Measurements from ENCODE around the gene SCN1B.
"Not testable (repeated sequence)": the region's sequence is repeated elsewhere in the genome, so short reads cannot be mapped to it uniquely, and the experiment has no call there.

The SCN1B gene

GRCh38 chr19:35037716-35038622 lies 7.7 kb downstream of the SCN1B start:
- no peak for DNase-seq (ENCODE audit: low read depth in 3 of 3)

GRCh38 chr19:35038623-35039512 lies 8.6 kb downstream of the SCN1B start:
- no peak for DNase-seq (ENCODE audit: low read depth in 3 of 3)

GRCh38 chr19:35039881-35040825 lies 9.9 kb downstream of the SCN1B start:
- DNase-seq (ENCODE audit: low read depth in 3 of 3) = no peak

GRCh38 chr19:35040826-35041547 lies 10.7 kb downstream of the SCN1B start:
- no peak for DNase-seq (ENCODE audit: low read depth in 3 of 3)

DNA sequence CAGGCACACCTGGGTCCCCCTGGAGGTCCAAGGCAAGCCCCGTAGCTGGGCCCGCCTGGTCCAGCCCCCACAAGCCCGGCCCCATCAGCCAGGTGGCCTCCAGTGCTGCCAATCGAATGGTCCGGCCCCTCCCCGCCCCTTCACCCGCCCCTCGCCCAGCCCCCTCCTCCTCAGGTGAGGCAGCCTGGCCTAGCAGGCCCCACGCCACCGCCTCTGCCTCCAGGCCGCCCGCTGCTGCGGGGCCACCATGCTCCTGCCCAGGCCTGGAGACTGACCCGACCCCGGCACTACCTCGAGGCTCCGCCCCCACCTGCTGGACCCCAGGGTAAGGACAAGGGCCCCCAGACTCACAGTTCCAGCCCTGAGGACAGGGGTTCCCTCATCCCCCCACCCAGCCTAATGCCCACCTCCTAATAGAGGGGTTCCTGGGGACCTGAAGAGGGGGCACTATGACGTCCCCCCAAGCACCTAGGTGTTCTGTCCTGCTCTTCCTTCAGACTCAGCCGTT lies 11.3 kb downstream of the SCN1B start, which contains the start of gene HPN:
Gene HPN, plus strand, starts transcription at position 174 of the 508 bp plus-strand sequence. CDS start 786 bp downstream, outside the sequence.
- no peak for DNase-seq (ENCODE audit: low read depth in 3 of 3)

DNA sequence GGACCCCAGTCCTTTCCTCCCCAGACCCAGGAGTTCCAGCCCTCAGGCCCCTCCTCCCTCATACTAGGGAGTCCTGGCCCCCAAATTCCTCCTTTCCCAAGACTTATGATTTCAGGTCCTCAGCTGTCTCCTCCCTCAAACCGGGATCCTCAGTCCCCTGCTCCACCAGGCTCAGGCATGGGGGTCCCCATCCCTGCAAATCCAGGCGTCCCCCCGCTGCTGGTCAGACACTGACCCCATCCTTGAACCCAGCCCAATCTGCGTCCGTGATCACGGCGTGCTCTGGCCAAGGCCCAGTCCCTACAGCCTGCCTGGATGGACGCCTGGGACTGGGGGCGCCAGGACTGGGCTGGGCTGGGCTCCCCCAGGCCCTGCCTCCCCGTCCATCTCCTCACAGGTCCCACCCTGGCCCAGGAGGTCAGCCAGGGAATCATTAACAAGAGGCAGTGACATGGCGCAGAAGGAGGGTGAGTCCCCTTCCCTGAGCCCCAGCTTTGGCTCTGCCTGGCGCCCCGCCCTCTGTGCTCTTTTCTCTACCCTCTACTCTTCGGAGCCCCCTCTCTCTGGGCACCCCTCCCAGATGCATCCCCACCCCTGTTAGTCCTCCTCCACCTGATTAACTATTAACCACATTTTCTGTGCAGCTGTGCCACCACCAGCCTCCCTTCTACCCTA lies 11.9 kb downstream of the SCN1B start:
- DNase-seq (ENCODE audit: low read depth in 3 of 3) = no peak

- DNase-seq (ENCODE audit: low read depth in 3 of 3) = no peak
Observed at GRCh38 chr19:35042954-35043604, 12.8 kb downstream of the SCN1B start.

DNA sequence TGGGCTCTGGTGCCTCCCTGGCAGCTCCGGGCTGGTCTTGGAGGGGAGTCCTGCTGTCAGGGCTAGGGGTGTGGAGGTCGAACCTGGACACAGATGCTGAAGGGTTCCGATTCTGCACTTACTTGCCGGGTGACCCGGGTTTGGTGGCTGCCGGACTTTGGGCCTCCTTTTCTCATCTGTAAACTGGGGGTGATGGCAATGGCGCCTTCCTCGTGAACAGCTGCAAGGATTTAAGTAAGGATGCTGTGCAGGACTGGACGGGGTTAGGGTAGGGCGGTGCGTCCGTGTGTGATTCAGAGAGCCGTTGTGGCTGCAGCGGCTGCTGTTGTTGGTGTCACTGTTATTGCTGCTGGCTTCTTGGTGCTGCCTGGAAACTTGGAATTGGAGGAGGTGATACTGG lies 13.6 kb downstream of the SCN1B start:
- DNase-seq (ENCODE audit: low read depth in 3 of 3) = no peak

DNA sequence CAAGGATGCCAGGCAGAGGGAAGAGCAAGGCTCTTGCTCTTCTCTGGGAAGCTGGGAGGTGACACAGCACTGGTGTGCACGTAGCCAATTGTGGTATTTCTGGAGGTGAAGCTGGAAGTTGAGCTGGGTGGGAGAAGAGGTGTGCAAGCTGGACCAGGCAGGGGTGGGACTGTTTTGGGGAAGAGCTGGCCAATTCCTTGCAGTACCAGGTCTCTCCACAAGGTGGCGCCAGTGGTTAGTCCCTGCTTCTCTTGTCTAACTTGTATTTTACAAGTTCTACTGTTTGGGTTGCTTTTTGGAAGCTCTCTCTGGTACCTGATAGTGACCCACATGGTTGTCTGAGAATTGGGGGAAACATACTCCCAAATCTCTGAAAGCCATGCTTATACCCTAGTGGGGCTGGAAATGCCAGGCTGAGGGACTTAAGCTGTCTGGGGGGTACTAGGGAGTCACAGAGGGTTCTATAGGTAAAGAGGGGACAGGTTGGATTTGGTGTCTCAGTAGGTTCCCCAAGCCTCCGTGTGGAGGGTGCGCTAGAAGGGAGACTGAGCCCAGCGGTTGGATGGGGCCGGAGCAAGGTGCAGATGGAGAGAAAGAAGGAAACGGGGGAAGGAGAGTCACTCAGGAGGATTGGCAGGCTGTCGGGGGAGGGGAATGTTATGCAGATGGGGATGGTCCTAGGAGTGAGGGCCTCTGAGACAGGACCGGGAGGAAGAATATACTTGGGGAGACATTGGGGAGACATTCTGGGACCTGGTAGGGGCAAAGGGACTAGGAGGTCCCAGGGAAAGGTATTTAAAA lies 14.2 kb downstream of the SCN1B start:
- DNase-seq (ENCODE audit: low read depth in 3 of 3) = peak; percentile 30 to 55 (median 48)

- DNase-seq (ENCODE audit: low read depth in 3 of 3) = peak in 1 of 3 donors; percentile 31
Observed at GRCh38 chr19:35045667-35046300, 15.5 kb downstream of the SCN1B start.

DNA sequence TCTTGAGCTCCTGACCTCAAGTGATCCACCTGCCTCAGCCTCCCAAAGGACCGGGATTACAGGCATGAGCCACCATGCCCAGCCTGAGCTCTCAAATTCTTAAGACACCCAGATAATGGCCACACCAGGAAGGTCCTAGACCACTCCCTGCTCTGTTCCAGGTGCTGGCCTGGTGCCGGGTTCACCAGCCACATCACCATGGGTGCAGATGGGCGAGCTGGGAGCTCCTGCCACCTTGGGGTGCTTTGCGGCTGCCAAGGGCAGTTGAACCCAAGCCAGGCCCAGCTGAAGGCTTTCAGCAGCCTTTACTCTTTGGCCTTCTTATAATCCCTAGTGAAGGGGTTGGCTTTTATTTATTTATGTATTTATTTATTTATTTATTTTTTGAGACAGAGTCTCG lies 16.2 kb downstream of the SCN1B start:
- DNase-seq (ENCODE audit: low read depth in 3 of 3) = no peak

GRCh38 chr19:35048911-35049411 lies 18.7 kb downstream of the SCN1B start:
- no peak for DNase-seq (ENCODE audit: low read depth in 3 of 3)

- DNase-seq (ENCODE audit: low read depth in 3 of 3) = no peak
Observed at GRCh38 chr19:35049456-35049855, 19.2 kb downstream of the SCN1B start.

DNA sequence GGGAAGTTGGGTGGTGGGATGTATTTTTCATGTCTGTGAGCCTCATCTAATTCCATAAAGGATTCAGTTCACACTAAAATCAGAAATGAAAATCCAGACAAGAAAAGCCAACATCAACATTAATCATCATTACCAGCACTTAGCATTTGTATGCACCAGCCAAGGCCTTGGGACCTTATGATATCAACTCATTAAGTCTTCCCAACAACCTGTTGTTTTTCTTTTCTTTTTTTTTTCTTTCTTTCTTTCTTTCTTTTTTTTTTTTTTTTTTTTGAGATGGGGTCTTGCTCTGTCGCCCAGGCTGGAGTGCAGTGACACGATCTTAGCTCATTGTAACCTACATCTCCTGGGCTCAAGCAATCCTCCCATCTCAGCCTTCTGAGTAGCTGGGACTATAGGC lies 20.4 kb downstream of the SCN1B start:
- not testable (repeated sequence) for DNase-seq (ENCODE audit: low read depth in 3 of 3)

DNA sequence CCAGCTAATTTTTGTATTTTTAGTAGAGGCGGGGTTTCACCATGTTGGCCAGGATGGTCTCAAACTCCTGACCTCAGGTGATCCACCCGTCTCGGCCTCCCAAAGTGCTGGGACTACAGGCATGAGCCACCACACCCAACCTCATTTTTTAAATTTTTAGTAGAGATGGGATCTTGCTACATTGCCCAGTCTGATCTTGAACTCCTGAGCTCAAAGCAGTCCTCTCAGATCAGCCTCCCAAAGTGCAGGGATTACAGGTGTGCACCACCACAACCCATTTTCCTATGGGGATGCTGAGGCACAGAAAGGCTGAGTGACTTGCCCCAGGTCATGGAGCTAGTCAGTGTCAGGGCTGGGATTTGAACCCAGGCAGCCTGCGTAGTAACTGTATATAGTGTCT lies 21.0 kb downstream of the SCN1B start:
- not testable (repeated sequence) for DNase-seq (ENCODE audit: low read depth in 3 of 3)

DNA sequence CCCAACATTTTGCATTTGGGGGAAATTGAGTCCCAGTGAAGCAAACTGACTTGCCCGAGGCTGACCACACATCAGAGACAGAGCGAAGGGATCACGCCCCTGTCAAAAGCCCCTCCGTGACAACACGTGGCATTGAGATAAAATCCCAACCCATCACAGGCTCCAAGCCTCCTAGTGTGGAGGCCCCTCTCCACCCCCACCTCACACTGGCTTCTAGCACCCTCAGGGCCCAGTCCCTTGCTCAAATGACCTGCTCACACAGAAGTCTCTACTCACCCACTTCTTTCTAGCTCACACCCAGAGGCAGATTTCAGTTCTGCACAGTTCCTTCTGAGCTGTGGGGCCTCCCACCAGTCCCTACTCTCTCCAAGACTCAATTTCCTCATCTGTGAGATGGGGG lies 21.5 kb downstream of the SCN1B start:
- DNase-seq (ENCODE audit: low read depth in 3 of 3) = no peak

DNA sequence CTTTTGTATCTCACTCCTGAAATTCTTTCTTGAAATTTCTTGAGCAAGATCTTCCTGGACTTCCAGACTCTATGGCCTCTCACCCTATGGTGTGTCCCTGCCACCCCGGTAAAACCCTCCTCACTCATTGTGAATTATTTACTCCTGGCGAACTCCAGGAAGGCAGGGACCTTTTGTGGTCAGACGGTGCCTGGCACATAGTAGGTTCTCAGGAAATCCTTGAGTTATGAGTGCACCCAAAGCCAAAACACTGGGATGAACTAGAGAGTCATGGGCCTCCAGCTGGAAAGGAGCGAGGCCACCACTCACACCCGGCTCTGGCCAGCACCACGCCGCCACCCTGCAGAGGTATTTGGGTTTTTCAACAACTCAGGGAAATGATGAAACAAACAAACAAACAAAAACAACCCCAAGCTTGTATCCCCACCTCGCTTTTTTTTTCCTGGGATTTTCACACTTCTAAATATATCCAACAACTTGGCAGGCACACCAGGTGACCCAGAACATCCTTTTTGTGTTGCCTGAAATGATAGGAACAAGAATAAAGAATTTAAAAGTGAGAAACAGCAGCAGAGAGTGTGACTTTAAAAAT lies 22.4 kb downstream of the SCN1B start:
- no peak for DNase-seq (ENCODE audit: low read depth in 3 of 3)
